HL-60 (cell line): Measurements from ENCODE around the gene PIP4K2A.

ENCODE experiments used
- DNase-seq, 2 experiments: peaks; one replicate each; pipeline ENCODE4 v3.0.0-alpha.2; 2010 to 2020; ENCODE audit warnings: low read depth in 1 of 2, low spot score in 1 of 2
- H3K27ac ChIP-seq: fragments of 250-450 bp; sonication (Bioruptor Pico); replicated peaks from 2 replicates; pipeline ENCODE4 v1.5.1; 2020; ENCODE audit warnings: mild to moderate bottlenecking, moderate library complexity
- H3K27me3 ChIP-seq: fragments of 250-450 bp; sonication (Bioruptor Pico); 2 replicates; pipeline ENCODE4 v1.5.1; 2021; ENCODE audit warnings: mild to moderate bottlenecking, moderate library complexity; ENCODE audit not compliant: insufficient read depth, poor library complexity, severe bottlenecking
- H3K4me3 ChIP-seq: replicated peaks from 2 replicates; pipeline ENCODE4 v1.5.1; 2011; ENCODE audit warnings: mild to moderate bottlenecking, control low read depth, low read length; ENCODE audit not compliant: insufficient read depth
- CTCF ChIP-seq: IDR thresholded peaks from one replicate; pipeline ENCODE4 v1.5.1; 2011; ENCODE audit warnings: low read length, control low read depth, inconsistent platforms; ENCODE audit not compliant: insufficient read depth
- GABPA ChIP-seq: IDR thresholded peaks from 2 replicates; pipeline ENCODE4 v1.6.1; 2012; ENCODE audit warnings: low read depth
- POLR2AphosphoS5 ChIP-seq: IDR thresholded peaks from 2 replicates; pipeline ENCODE4 v1.6.1; 2012; ENCODE audit warnings: low read depth
- REST ChIP-seq: IDR thresholded peaks from 2 replicates; pipeline ENCODE4 v1.6.1; 2012; ENCODE audit warnings: low read depth; ENCODE audit not compliant: insufficient replicate concordance
- SPI1 ChIP-seq: IDR thresholded peaks from 2 replicates; pipeline ENCODE4 v1.6.1; 2012; ENCODE audit warnings: low read depth, mild to moderate bottlenecking, borderline replicate concordance

PIP4K2A gene

GRCh38 chr10:22701132-22701826, 13.1 kb downstream of the PIP4K2A start:
- DNase-seq = no peak
- no peak overlapping the region for H3K4me3 ChIP-seq
- TF ChIP-seq GABPA (no peak), REST (no peak), CTCF (no peak), POLR2AphosphoS5 (no peak), SPI1 (no peak)
- no peaks in the 10 kb centered on the region for H3K27me3 ChIP-seq
- no peak overlapping the region for H3K27ac ChIP-seq

GRCh38 chr10:22700489-22700888, 13.9 kb downstream of the PIP4K2A start:
- H3K4me3 ChIP-seq = no peak overlapping the region
- DNase-seq = no peak
- TF ChIP-seq CTCF = no peak
- TF ChIP-seq REST = no peak
- no peak for TF ChIP-seq SPI1
- TF ChIP-seq POLR2AphosphoS5 = no peak
- TF ChIP-seq GABPA = no peak
- no peaks in the 10 kb centered on the region for H3K27me3 ChIP-seq
- H3K27ac ChIP-seq = no peak overlapping the region

- TF ChIP-seq REST = no peak
- no peak for TF ChIP-seq GABPA
- TF ChIP-seq SPI1 = no peak
- no peak for TF ChIP-seq POLR2AphosphoS5
- TF ChIP-seq CTCF = no peak
Observed at GRCh38 chr10:22699976-22700375, 14.4 kb downstream of the PIP4K2A start.

More at GRCh38 chr10:22699976-22700375, 14.4 kb downstream of the PIP4K2A start:
- no peak overlapping the region for H3K27ac ChIP-seq
- DNase-seq = no peak
- H3K27me3 ChIP-seq = no peaks in the 10 kb centered on the region
- no peak overlapping the region for H3K4me3 ChIP-seq
